Myocyte (in vitro differentiated cells): ENCODE data around the gene SPI1. TPM values are rescaled to one million over a fixed set of nuclear protein-coding genes. Genes with fewer than 3 reads are reported as not detected.
"Not testable (repeated sequence)": the region's sequence is repeated elsewhere in the genome, so short reads cannot be mapped to it uniquely, and the experiment has no call there.

Experiments
- DNase-seq: peaks from one replicate; pipeline ENCODE4 v3.0.0-alpha.2; 2012; ENCODE audit warnings: low read depth
- total RNA-seq: library from RNA; depleted of rRNA; stranded (reverse); fragments of >200 nt; gene quantifications from 2 replicates; pipeline ENCODE4 v1.2.3, GENCODE V29; 2014

Gene SPI1
- total RNA-seq, 1 donor from 2014 or later, result not detected

- DNase-seq, result no peak
Measured at GRCh38 chr11:47342036-47342803, 36.1 kb downstream of the SPI1 start.

- DNase-seq, result no peak
Measured at GRCh38 chr11:47340980-47341775, 37.2 kb downstream of the SPI1 start.

DNA sequence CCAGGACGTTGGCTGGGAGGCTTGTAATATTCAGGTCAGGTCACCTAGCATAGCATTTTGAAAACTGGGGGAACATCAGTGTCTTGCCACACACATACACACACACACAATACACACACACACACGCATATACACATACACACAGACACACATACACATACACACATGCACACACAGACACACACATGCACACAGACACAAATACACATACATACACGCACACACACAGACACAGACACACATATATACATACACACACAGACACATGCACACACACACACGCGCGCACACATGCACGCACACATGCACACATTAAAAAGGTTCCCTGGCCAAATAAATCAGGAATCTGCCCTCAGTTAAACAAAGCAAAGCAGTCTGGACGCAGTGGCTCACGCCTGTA is 38.3 kb downstream of the SPI1 start:
- no peak for DNase-seq

DNA sequence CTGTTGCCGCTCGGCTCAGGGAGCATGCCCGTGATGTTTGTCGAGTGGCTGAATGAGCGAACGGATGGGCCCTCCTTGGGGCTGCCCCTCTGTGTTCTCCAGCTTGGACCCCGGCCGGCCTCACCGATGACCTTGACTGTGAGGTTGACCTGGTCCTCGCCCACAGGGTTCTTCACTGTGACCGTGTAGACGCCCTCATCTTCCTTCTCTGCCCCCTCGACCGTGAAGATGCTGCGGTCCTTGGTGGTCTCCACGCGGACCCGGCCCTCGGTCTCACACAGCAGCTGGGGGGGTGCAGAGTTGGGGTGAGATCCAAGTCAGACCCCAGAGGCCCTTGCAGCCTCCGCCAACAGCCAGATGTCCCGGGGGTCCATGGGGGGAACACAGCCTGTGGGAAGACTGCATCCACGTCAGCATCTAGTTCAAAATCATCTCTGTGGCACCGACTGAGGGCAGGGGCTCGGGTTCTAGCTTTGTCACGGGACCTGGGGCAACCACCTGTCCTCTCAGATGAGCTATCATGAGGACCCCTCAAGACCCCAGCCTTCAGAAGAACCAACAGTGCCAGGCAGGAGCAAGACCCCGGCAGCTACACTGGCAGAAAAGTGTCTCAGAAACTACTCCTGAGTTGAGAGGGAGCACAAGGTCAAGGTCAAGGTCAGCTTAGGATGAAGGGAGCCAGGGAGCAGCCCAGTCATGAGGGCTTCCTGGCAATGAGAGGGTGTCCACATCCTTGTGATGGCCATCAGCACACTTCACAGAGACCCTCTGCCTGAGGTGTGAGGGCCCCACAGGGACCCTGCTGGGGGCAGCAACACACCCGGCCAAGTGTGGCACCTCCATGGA is 39.7 kb downstream of the SPI1 start:
- DNase-seq, result no peak

DNA sequence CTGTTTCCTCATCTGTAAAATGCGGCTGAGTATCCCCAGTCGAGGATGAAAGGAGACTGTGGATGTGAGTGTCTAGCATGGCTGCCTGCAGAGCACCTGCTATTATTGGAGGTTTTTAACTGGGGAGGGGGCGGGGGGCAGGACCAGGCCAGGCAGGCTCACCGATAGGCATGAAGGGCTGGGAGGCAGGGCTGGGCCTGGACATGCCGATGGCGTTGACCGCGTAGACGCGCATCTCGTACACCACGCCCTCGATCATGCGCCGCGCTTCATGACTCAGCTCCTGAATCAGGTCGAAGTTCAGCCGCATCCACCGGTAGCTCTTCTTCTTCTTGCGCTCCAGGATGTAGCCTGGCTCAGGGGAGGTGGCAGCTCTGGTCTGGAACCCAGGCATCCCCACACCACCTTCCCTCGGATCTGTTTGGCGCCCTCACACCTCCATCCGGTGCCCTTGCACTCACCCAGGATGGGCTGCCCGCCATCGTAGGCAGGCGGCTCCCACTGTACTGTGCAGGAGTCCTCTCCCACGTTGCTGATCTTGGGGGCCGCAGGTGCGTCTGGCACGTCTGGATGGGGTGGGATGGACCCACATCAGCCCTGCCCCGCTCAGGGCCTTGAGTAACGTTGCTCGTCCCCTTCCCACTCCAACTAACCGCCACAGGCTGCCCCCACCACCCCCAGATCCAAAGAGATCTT is 41.0 kb downstream of the SPI1 start:
- DNase-seq, result no peak

DNA sequence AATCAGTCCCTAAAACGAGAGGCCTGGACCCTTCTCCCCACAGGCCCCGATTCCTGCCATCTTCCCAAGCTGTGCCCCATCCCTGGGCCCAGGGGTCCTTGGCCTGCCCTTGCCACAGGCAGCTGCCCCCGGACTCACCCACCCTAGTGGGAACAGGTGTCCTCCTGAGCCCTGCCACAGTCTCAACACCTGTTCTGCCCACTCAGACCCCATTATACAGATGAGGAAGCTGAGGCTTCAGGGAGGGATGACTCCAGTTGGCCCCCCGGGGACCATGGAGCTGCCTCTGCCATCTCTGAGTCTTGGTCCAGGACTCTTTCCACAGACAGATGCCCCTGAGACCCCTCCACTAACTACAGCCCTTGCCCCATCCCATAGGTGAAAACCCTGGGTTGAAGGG is 41.8 kb downstream of the SPI1 start:
- no peak for DNase-seq

DNA sequence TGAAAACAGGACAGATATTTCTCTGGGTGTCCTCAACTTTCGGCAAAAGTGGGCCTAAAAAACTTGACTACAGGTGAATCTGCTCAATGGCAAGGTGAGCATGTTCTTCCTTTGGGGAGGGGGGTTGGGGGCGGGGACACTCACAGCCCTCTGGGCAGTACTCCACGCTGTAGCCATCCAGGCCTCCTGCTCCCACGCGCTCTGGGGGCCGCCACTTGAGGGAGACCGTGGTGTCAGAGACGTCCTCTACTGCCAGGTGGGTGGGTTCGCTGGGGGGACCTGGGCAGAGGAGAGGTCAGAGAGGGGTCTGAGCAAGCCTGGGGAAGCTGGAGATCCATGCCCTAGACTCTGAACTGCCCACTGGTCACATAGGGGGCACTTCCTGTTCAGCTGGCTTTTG is 42.6 kb downstream of the SPI1 start:
- no peak for DNase-seq

- not testable (repeated sequence) for DNase-seq
Measured at GRCh38 chr11:47334699-47335411, 43.5 kb downstream of the SPI1 start.

DNA sequence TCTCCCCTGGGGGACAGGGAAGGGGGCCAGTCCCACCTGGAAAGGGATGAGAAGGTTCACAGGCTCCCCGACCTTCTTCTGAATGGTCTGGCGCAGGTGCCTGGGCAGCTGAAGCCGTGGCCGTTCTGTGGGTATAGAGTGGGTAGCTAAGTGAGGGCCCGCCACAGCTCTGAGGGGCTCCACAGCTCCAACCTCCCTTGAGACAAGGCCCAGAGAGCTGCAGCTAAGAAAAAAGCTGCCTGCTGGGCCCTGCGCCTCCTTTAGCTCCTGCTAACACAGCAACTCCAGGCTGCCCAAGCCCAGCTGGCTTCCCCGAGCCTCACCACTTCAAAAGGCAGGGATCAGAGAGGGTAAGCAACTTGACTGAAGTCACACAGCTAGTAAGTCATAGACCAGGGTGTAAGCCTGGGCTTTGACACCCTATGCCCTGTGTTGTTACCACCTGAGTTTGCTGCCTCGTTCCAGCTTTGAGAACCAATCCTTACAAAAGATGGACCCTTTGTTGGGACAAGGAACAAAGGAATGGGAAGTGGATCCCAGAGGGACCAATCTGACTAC is 44.4 kb downstream of the SPI1 start:
- no peak for DNase-seq

DNA sequence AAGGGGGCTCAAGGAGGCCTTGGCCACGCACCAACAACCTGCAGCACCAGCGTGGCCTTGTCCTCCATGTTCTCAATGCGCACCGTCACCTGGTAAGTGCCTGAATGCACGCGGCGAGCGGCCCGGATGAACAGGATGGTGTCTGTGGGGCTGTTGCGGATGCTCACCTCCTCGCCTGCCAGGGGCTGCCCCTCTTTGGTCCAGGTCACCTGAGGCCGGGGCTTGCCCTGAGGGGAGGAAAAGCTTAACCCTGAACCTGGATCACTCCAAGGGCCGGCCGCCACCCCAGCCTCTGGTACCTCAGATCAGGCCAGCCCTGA is 44.9 kb downstream of the SPI1 start:
- no peak for DNase-seq

DNA sequence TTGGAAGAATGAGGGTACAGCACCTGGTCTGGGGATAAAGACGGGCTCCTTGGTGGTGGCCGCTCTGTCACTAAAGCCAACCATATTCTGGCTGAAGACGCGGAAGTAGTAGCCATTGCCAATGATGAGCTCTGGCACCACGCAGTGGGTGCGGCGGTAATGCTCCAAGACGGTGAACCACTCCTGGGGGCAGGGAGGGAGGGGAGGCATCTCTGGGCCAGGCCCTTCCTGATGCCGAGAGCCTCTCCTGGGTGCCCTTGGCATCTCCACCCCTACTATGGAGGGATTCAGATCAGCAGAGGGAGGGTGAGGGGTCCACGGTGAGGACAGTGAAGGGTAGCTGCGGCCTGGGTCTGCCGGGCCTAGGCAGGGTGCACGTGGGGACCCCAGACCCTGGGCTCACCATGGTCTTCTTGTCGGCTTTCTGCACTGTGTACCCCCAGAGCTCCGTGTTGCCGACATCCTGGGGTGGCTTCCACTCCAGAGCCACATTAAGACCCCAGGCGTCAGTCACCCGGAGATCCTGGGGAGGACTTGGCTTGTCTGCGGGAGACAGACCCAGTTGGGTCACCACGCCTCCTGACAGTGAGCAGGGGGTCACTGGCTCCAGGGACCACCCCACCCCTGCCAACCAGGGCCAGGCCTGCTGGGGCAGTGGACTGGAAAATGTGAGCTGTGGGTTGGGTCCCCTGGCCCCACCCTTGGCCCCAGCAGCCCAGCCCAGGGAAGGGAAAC is 45.4 kb downstream of the SPI1 start:
- DNase-seq, result no peak

GRCh38 chr11:47332303-47332711 is 46.0 kb downstream of the SPI1 start:
- DNase-seq, result no peak

GRCh38 chr11:47331454-47332302 is 46.7 kb downstream of the SPI1 start:
- no peak for DNase-seq

DNA sequence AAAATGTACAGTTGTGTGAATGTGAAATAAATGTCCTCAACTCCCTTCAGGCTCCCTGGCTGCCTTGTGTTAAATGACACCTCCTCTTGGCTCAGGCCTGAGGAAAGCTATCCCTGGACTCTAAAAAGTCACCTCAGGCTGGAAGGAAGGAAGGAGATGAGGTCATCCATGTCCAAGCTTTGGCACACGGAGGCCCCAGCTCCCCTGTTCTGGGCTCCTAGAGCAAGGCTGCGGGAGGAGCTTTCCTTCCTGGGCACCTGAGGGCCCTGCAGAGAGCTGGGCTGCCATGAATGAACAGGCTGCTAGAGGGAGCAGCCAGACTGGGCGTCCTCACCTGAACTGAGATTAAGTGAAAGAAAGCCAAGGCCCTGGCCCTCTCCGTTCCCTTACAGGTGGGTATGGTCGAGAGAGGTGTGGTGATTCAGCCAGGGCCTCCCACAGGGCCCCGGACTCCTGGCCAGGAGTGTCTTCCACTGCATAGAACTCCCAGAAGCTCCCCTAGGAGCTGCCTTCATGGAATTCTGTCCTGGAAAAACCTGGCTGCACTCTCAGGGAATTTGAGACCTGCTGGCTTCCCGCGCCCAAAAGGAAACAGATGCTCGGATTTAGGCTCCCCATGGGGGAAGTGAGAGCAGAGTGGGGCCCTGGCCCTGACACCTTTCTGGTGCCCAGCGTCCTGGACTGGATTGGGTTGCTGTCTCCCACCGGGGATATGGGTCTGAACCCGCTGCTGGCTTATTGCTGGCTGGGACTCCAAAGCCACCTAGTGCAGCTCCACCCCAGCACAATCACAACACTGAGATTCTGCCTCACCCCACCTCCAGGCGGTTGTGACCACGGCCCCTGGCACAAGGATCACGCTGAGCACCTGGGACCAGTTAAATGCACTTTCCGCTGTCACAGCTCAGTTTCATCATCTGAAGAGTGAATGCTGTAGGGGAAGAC is 48.1 kb downstream of the SPI1 start:
- no peak for DNase-seq

GRCh38 chr11:47329431-47329986 is 48.8 kb downstream of the SPI1 start:
- no peak for DNase-seq

- DNase-seq, result no peak
Measured at GRCh38 chr11:47328449-47329390, 49.6 kb downstream of the SPI1 start.
